ENCODE results near the gene LRMDA.
A peak's percentile ranks its signal among the peaks of the same experiment; 100 is the strongest.

The LRMDA gene

DNA sequence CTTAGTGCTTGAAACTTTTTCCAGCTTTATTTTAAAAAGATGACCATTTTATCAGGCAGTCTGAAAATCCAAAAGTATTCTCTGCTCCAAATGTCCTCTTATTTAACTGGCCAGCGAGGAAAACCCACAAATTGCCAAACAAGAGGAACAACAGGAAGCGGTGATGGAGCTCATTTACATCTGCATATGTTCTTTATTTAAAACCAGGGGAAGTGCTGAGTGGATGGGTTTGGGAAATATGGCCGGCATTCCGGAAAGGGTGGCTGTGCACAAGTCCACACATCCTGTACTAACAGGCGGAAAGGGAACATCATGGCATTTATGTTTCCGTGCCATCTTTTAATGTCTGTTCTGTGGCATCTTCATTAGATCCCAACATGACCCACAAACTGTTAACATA lies 974.5 kb downstream of the LRMDA start:
- no peak overlapping the region for H3K4me3 ChIP-seq (ENCODE audit: low read depth, low read length)
- in situ Hi-C loops (cut with HindIII; ENCODE audit: low sequenced_read_pairs), result no loop called here
- TF ChIP-seq, protein P1, sequence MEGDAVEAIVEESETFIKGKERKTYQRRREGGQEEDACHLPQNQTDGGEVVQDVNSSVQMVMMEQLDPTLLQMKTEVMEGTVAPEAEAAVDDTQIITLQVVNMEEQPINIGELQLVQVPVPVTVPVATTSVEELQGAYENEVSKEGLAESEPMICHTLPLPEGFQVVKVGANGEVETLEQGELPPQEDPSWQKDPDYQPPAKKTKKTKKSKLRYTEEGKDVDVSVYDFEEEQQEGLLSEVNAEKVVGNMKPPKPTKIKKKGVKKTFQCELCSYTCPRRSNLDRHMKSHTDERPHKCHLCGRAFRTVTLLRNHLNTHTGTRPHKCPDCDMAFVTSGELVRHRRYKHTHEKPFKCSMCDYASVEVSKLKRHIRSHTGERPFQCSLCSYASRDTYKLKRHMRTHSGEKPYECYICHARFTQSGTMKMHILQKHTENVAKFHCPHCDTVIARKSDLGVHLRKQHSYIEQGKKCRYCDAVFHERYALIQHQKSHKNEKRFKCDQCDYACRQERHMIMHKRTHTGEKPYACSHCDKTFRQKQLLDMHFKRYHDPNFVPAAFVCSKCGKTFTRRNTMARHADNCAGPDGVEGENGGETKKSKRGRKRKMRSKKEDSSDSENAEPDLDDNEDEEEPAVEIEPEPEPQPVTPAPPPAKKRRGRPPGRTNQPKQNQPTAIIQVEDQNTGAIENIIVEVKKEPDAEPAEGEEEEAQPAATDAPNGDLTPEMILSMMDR (IDR thresholded peaks at IDR 0.05; ENCODE audit: low read depth, low read length), result no peak
- DNase-seq (ENCODE audit: low read depth, low spot score), result no peak

DNA sequence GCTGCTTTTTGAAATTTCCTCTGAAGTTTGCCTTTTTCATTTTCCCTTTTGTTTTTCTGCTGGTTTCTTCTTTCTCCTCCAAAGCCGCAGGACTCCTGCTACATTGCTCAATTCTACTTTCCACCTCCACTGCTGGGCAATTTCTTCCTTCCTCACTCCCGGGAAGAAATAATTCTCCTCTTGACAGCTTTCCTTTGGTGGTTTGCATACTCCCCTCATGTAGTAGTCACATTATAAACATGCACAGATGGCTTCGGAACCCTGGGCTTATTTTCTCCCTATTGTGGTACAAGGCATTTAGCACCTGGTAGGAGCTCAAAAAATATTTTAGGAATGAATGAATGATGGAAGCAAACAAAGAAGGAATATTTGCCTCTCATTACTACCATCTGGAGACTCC lies 977.2 kb downstream of the LRMDA start:
- TF ChIP-seq, protein P1 (IDR thresholded peaks at IDR 0.05; ENCODE audit: low read depth, low read length), result no peak
- in situ Hi-C loops (cut with HindIII; ENCODE audit: low sequenced_read_pairs), result no loop called here
- H3K4me3 ChIP-seq (ENCODE audit: low read depth, low read length), result no peak overlapping the region
- peak; percentile 40 for DNase-seq (ENCODE audit: low read depth, low spot score)

DNA sequence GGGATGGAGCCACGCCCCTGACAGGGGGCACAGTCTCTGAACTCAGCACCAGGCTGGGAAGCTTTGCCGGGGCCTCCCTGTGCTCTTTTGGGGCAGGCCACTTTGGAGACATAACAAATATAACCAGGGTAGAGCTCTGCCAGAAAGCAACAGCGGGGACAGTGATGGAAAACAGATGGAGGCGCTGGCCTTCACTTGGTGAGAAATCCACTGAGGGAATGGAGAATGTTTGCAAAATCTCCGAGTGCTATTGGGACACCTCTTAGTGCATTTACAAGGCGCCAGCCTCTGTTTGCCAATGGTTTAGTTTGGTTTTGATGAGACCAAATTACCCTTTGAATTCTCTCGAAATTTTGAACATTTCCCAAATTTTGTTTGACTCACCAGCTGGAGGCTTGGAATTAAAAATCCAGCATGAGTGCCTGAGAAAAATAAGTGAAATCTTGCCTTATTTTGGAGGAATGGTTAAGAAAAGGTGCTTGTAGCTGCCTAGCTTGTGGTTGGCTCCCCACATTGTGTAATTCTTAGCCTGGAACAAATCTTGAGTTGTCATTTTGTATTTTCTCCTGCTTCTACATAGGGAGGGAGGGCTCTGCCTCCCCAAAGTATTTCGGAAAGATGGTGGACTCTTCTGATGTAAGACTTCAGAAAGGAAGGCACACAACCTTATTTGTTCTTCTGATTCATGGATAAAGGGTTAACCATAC lies 980.5 kb downstream of the LRMDA start:
- DNase-seq (ENCODE audit: low read depth, low spot score), result no peak
- no peak overlapping the region for H3K4me3 ChIP-seq (ENCODE audit: low read depth, low read length)
- TF ChIP-seq, protein P1 (IDR thresholded peaks at IDR 0.05; ENCODE audit: low read depth, low read length), result no peak
- in situ Hi-C loops (cut with HindIII; ENCODE audit: low sequenced_read_pairs), result no loop called here

DNA sequence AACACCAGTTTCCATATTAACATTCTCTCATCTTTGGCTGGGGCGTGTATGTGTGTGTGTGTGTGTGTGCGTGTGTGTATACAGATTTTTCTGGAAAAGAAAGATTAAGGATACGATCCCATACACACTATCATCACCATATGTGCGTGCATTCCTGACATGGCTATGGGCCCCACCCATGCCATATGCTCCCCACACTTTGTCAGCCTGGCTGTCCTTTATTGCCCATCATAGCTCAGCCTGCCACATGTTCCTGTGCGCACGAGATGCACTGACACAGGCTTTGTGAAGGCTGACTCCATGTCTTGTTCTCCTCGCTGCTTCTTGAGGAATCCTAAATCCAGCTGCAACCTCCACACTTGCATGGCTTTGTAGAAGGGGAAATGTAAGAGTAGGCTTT lies 984.1 kb downstream of the LRMDA start:
- TF ChIP-seq, protein P1 (IDR thresholded peaks at IDR 0.05; ENCODE audit: low read depth, low read length), result no peak
- in situ Hi-C loops (cut with HindIII; ENCODE audit: low sequenced_read_pairs), result no loop called here

DNA sequence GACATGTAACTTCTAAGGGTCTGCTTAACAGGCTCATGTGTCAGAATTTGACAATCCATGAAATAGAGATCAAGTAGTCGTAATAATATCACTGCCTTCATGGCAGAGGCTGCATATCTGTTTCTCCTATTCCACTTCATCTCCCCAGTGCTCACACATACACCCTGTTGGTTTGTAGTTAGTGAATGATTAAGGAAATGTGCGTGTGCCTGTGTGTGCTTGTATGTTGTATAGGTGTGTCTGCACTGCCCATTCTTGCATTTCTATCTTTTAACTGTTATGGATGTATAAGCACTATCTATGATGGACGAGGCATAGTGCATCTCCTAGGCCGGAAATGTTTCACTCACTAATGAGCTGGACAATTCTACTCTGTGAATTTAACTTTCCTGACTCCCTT lies 985.2 kb downstream of the LRMDA start:
- in situ Hi-C loops (cut with HindIII; ENCODE audit: low sequenced_read_pairs), result no loop called here
- H3K4me3 ChIP-seq (ENCODE audit: low read depth, low read length), result no peak overlapping the region
- no peak for DNase-seq (ENCODE audit: low read depth, low spot score)
- TF ChIP-seq, protein P1 (IDR thresholded peaks at IDR 0.05; ENCODE audit: low read depth, low read length), result no peak

More for the DNA sequence above, 984.1 kb downstream of the LRMDA start:
- DNase-seq (ENCODE audit: low read depth, low spot score), result no peak
- no peak overlapping the region for H3K4me3 ChIP-seq (ENCODE audit: low read depth, low read length)

DNA sequence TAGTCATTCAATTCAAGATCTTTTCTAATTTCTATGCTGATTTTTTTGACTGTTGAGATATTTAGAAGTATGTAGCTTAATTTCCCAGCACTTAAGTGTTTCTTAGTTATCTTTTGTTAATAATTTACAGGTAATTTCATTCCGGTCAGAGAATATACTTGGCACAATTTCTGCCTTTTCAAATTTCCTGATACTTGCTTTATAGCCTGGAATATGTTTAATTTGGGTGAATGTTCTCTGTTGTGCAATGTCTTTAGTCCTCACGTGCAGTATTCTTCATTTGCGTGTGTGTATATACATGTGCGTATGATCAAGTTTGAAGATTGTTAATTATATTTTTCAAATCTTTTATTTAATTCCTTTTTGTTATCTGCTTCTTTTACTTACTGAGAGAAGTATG lies 989.3 kb downstream of the LRMDA start:
- TF ChIP-seq, protein P1 (IDR thresholded peaks at IDR 0.05; ENCODE audit: low read depth, low read length), result no peak
- DNase-seq (ENCODE audit: low read depth, low spot score), result no peak
- H3K4me3 ChIP-seq (ENCODE audit: low read depth, low read length), result no peak overlapping the region
- in situ Hi-C loops (cut with HindIII; ENCODE audit: low sequenced_read_pairs), result no loop called here

Measured in astrocyte of the spinal cord (primary cell).